Parathyroid adenoma (tissue), 2 donors: Measurements from ENCODE around the gene PDPK1.

Source experiments
- H2AFZ ChIP-seq: fragments of 300-600 bp; sonication (generic); one replicate; pipeline ENCODE4 v1.7.0; 2017; ENCODE audit warnings: antibody characterized with exemption, mild to moderate bottlenecking
- H3K27ac ChIP-seq: fragments of 300-600 bp; sonication (generic); one replicate; pipeline ENCODE4 v1.7.0; 2017
- H3K27me3 ChIP-seq: fragments of 300-600 bp; sonication (generic); one replicate; pipeline ENCODE4 v1.7.0; 2017; ENCODE audit warnings: low read length; ENCODE audit not compliant: control insufficient read depth, insufficient read depth
- H3K36me3 ChIP-seq: fragments of 300-600 bp; sonication (generic); one replicate; pipeline ENCODE4 v1.7.0; 2017; ENCODE audit warnings: low read length; ENCODE audit not compliant: control insufficient read depth, insufficient read depth
- H3K4me1 ChIP-seq: fragments of 300-600 bp; sonication (generic); one replicate; pipeline ENCODE4 v1.7.0; 2017; ENCODE audit warnings: control low read depth
- H3K4me2 ChIP-seq: fragments of 300-600 bp; sonication (generic); one replicate; pipeline ENCODE4 v1.7.0; 2017; ENCODE audit warnings: low read length
- H3K4me3 ChIP-seq: fragments of 300-600 bp; sonication (generic); one replicate; pipeline ENCODE4 v1.7.0; 2017; ENCODE audit warnings: low read depth, low read length
- H3K79me2 ChIP-seq: fragments of 300-600 bp; sonication (generic); one replicate; pipeline ENCODE4 v1.7.0; 2017; ENCODE audit warnings: control low read depth
- H3K9ac ChIP-seq: fragments of 300-600 bp; sonication (generic); one replicate; pipeline ENCODE4 v1.7.0; 2017; ENCODE audit warnings: mild to moderate bottlenecking
- H3K9me3 ChIP-seq: fragments of 300-600 bp; sonication (generic); one replicate; pipeline ENCODE4 v1.7.0; 2017; ENCODE audit warnings: low read length; ENCODE audit not compliant: control insufficient read depth
- TF ChIP-seq, protein P1 (sequence below): fragments of 300-600 bp; sonication (generic); IDR thresholded peaks from one replicate; pipeline ENCODE4 v1.7.0; 2017; ENCODE audit warnings: antibody characterized with exemption, mild to moderate bottlenecking
- donor health status: primary hyperparathyroidism.

Gene PDPK1

DNA sequence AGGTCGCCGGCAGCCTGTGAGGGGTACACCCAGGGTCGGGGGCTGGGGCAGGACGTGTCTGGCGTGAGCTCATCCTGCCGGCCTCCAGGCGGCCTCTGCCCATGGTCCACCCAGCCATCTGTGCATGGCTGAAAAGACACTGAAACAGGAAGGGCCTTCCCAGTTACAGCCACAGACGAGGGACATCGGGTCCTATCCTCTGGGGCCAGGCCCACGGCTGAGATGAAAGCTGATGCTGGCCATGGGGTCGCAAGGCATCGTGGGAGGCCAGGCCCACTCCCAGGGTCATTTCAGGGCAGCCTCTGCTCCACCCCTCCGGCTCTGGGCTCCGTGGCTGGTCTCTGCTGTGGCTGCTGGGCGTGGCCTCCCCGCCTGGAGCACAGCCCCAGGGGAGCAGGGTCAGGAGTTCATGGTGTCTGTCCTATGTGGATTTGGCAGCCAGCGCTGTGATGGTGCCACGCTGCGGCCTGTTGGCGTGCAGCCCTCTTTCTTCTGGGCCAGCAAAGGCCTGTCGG is 40.6 kb upstream of the PDPK1 start:
- Histone ChIP-seq H3K4me1 (no peaks in the 10 kb centered on the region), H3K4me2 (no peak overlapping the region), H3K27ac (no peak overlapping the region), H3K4me3 (no peak overlapping the region), H3K9me3 (no peaks in the 10 kb centered on the region), H3K27me3 (no peaks in the 10 kb centered on the region), H2AFZ (no peak overlapping the region), H3K9ac (no peak overlapping the region), H3K79me2 (peaks cover 3% of the 10 kb centered on the region), H3K36me3 (no peaks in the 10 kb centered on the region)
- TF ChIP-seq, protein P1, sequence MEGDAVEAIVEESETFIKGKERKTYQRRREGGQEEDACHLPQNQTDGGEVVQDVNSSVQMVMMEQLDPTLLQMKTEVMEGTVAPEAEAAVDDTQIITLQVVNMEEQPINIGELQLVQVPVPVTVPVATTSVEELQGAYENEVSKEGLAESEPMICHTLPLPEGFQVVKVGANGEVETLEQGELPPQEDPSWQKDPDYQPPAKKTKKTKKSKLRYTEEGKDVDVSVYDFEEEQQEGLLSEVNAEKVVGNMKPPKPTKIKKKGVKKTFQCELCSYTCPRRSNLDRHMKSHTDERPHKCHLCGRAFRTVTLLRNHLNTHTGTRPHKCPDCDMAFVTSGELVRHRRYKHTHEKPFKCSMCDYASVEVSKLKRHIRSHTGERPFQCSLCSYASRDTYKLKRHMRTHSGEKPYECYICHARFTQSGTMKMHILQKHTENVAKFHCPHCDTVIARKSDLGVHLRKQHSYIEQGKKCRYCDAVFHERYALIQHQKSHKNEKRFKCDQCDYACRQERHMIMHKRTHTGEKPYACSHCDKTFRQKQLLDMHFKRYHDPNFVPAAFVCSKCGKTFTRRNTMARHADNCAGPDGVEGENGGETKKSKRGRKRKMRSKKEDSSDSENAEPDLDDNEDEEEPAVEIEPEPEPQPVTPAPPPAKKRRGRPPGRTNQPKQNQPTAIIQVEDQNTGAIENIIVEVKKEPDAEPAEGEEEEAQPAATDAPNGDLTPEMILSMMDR = no peak

DNA sequence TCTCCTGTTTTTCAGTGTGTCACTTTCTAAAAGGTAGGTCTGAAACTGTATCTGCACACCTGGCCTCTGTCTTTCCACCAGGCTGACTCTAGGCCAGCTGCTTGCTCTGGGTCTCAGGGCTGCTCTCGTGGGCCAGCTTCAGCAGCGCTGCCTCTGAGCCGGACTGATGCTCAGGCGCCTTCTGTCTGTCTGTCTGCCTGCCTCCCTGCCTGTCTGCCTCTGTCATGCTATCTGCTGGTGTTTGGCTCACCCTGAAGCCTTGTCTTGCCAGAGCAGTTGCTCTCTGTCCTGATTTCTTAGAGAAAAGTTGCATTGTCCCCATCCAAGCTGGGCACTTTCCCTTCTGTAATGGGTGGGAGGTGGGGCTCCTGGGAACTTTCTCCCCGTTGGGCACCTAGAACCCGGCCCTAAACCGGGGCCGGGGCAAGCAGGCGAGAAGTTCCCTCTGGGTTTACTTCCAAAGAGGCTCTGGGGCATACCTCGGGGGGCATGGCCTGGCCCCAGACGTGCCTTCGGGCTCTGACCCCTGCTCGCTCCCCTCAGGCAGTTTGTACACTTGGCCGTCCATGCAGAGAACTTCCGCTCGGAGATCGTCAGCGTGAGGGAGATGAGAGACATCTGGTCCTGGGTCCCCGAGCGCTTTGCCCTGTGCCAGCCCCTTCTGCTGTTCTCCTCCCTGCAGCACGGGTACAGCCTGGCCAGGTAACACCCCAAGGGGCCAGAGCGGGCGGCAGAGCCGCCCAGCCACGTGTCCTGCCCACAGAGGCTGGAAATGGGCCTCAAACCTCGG is 39.9 kb upstream of the PDPK1 start:
- H3K4me3 ChIP-seq = no peak overlapping the region
- H3K4me2 ChIP-seq = no peak overlapping the region
- no peaks in the 10 kb centered on the region for H3K9me3 ChIP-seq
- peaks cover 3% of the 10 kb centered on the region for H3K79me2 ChIP-seq
- TF ChIP-seq, protein P1 = no peak
- H3K27ac ChIP-seq = no peak overlapping the region
- H3K27me3 ChIP-seq = no peaks in the 10 kb centered on the region
- H2AFZ ChIP-seq = no peak overlapping the region
- H3K9ac ChIP-seq = no peak overlapping the region
- H3K4me1 ChIP-seq = no peaks in the 10 kb centered on the region
- no peaks in the 10 kb centered on the region for H3K36me3 ChIP-seq

DNA sequence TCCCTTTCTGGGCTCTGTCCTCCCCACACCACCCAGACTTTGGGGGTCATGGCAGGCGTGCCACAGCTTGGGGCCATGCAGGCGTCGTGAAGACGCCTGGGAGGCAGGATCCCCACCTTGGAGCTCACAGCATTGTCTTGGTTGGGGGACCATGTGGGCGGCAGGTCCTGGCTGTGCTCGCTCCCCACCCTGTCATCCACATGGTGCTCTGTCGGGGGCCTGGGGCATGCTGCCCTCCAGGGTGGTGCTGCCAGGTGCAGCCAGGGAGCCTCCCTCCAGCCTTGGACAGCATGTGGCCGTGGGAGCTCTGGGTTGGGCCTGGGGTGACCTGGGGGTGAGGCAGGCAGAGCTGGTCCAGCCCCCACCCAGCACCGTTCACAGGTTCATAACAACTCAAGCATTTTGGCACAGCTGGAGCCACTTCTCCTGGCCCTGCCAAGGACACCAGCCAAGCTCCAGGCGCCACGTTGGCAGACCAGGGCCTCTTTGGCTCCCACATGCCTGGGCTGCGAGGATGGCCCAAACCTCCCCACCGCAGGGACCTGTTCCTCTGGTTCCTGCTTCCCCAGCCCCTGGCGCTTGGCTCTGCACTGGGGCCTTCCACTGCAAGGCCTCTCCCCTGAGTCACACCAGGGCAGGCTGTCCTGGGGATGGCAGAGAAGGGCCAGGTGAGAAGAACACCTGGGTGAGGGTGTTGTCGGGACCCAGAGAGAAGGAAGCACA is 39.1 kb upstream of the PDPK1 start:
- Histone ChIP-seq H2AFZ (no peak overlapping the region), H3K4me1 (no peaks in the 10 kb centered on the region), H3K27ac (no peak overlapping the region)

DNA sequence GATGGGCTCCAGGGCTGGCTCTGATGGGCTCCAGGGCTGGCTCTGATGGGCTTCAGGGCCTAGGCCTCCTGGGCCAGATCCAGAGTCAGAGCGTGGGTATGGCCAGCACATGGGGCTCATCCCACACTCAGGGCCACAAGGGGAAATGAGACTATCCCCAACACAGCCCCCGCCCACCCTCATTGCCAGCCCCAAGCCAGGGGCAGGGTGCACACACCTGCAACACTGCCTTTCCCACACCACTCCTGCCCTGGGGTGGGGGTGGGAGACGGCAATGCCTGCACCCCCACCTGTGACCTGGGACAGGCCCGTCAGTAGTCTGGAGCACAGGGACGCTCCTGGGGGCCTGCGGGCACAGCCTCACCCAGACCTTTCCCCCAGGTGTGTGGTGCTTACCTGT is 38.4 kb upstream of the PDPK1 start:
- no peak overlapping the region for H3K27ac ChIP-seq
- no peak overlapping the region for H3K4me3 ChIP-seq
- no peaks in the 10 kb centered on the region for H3K9me3 ChIP-seq
- TF ChIP-seq, protein P1 = no peak
- H3K27me3 ChIP-seq = no peaks in the 10 kb centered on the region
- peaks cover 3% of the 10 kb centered on the region for H3K79me2 ChIP-seq
- H3K36me3 ChIP-seq = no peaks in the 10 kb centered on the region
- no peak overlapping the region for H3K4me2 ChIP-seq
- H2AFZ ChIP-seq = no peak overlapping the region
- H3K4me1 ChIP-seq = no peaks in the 10 kb centered on the region
- no peak overlapping the region for H3K9ac ChIP-seq

More for the DNA sequence above, 39.1 kb upstream of the PDPK1 start:
- Histone ChIP-seq H3K4me3 (no peak overlapping the region), H3K4me2 (no peak overlapping the region), H3K9ac (no peak overlapping the region), H3K27me3 (no peaks in the 10 kb centered on the region), H3K36me3 (no peaks in the 10 kb centered on the region), H3K9me3 (no peaks in the 10 kb centered on the region), H3K79me2 (peaks cover 3% of the 10 kb centered on the region)
- TF ChIP-seq, protein P1 = no peak
